GM12891 (cell line): ENCODE results near the gene TTC23.
A peak's percentile ranks its signal among the peaks of the same experiment; 100 is the strongest.

Experiments
- DNase-seq: peaks from one replicate; pipeline ENCODE4 v3.0.0; 2011; ENCODE audit warnings: low spot score; ENCODE audit not compliant: insufficient read length
- FAIRE-seq: peaks from 2 replicates; lab custom pipeline; 2011; peaks lifted over from hg19 to GRCh38; lab: Jason Lieb, UNC
- PAX5 ChIP-seq: IDR thresholded peaks from 2 replicates; pipeline ENCODE4 v1.6.1; 2011; ENCODE audit warnings: low read length, moderate library complexity, mild to moderate bottlenecking; ENCODE audit not compliant: insufficient read depth, severe bottlenecking
- POLR2A ChIP-seq: IDR thresholded peaks from 2 replicates; pipeline ENCODE4 v1.6.1; 2011; ENCODE audit warnings: low read depth, low read length, control low read depth
- POLR2AphosphoS5 ChIP-seq: IDR thresholded peaks from 2 replicates; pipeline ENCODE4 v1.6.1; 2011; ENCODE audit warnings: low read depth, low read length, control low read depth
- POU2F2 ChIP-seq: IDR thresholded peaks from 2 replicates; pipeline ENCODE4 v1.6.1; 2011; ENCODE audit warnings: low read depth, mild to moderate bottlenecking, control low read depth, low read length, moderate library complexity
- SPI1 ChIP-seq: IDR thresholded peaks from 2 replicates; pipeline ENCODE4 v1.6.1; 2011; ENCODE audit warnings: low read depth, low read length, control low read depth
- TAF1 ChIP-seq: IDR thresholded peaks from 2 replicates; pipeline ENCODE4 v1.6.1; 2011; ENCODE audit warnings: low read depth, low read length, control low read depth

The TTC23 gene

GRCh38 chr15:99135194-99135593, 114.2 kb downstream of the TTC23 start:
- TF ChIP-seq SPI1 (no peak), TAF1 (no peak), POU2F2 (no peak), POLR2A (no peak)
- DNase-seq (peak; percentile 30), FAIRE-seq (peak; percentile 31)

- no peak for TF ChIP-seq POLR2A
- no peak for TF ChIP-seq POLR2AphosphoS5
- no peak for TF ChIP-seq SPI1
- no peak for TF ChIP-seq POU2F2
- no peak for TF ChIP-seq TAF1
- TF ChIP-seq PAX5: no peak
- DNase-seq: no peak
- no peak for FAIRE-seq
Observed at GRCh38 chr15:99134317-99134821, 115.0 kb downstream of the TTC23 start.

GRCh38 chr15:99132634-99133287, 116.6 kb downstream of the TTC23 start:
- DNase-seq: no peak
- FAIRE-seq: no peak
- TF ChIP-seq PAX5 (no peak), POU2F2 (no peak), POLR2AphosphoS5 (no peak), SPI1 (no peak), POLR2A (no peak), TAF1 (no peak)

- FAIRE-seq (no peak), DNase-seq (no peak)
- no peak for TF ChIP-seq POLR2A
- no peak for TF ChIP-seq POU2F2
- no peak for TF ChIP-seq TAF1
- no peak for TF ChIP-seq PAX5
- TF ChIP-seq SPI1: no peak
- no peak for TF ChIP-seq POLR2AphosphoS5
Observed at GRCh38 chr15:99132122-99132521, 117.3 kb downstream of the TTC23 start.

GRCh38 chr15:99131441-99132023, 117.8 kb downstream of the TTC23 start:
- TF ChIP-seq SPI1 (no peak), POLR2A (no peak), PAX5 (no peak), TAF1 (no peak), POU2F2 (no peak), POLR2AphosphoS5 (no peak)
- DNase-seq (no peak), FAIRE-seq (no peak)

GRCh38 chr15:99130765-99131440, 118.5 kb downstream of the TTC23 start:
- FAIRE-seq (no peak), DNase-seq (no peak)
- TF ChIP-seq PAX5 (no peak), POLR2A (no peak), POU2F2 (no peak)

- FAIRE-seq: no peak
- DNase-seq: no peak
- TF ChIP-seq PAX5 (no peak), POU2F2 (no peak), SPI1 (no peak), TAF1 (no peak), POLR2AphosphoS5 (no peak), POLR2A (no peak)
Observed at GRCh38 chr15:99130314-99130713, 119.1 kb downstream of the TTC23 start.

GRCh38 chr15:99129644-99130043, 119.7 kb downstream of the TTC23 start:
- DNase-seq (no peak), FAIRE-seq (no peak)
- TF ChIP-seq POLR2A (no peak), TAF1 (no peak), POLR2AphosphoS5 (no peak), POU2F2 (no peak), PAX5 (no peak), SPI1 (peak; percentile 51; the same call in 1 of the 2 replicates)

- no peak for TF ChIP-seq POU2F2
- TF ChIP-seq POLR2AphosphoS5: no peak
- TF ChIP-seq POLR2A: no peak
- no peak for TF ChIP-seq SPI1
- no peak for FAIRE-seq
Observed at GRCh38 chr15:99128411-99128810, 121.0 kb downstream of the TTC23 start.

GRCh38 chr15:99127773-99128172, 121.6 kb downstream of the TTC23 start:
- no peak for DNase-seq
- FAIRE-seq: no peak

More at GRCh38 chr15:99128411-99128810, 121.0 kb downstream of the TTC23 start:
- no peak for DNase-seq

More at GRCh38 chr15:99127773-99128172, 121.6 kb downstream of the TTC23 start:
- TF ChIP-seq POLR2AphosphoS5: no peak
- no peak for TF ChIP-seq TAF1
- TF ChIP-seq PAX5: no peak
- TF ChIP-seq SPI1: no peak
- no peak for TF ChIP-seq POU2F2
- TF ChIP-seq POLR2A: no peak
